NCI-H2171 (cell line): ENCODE data around the gene TNK2.
"Not testable (repeated sequence)": the region's sequence is repeated elsewhere in the genome, so short reads cannot be mapped to it uniquely, and the experiment has no call there.

Experiments used
- DNase-seq: peaks from one replicate; lab custom pipeline; 2025; lab: John Stamatoyannopoulos, UW

The TNK2 gene

DNA sequence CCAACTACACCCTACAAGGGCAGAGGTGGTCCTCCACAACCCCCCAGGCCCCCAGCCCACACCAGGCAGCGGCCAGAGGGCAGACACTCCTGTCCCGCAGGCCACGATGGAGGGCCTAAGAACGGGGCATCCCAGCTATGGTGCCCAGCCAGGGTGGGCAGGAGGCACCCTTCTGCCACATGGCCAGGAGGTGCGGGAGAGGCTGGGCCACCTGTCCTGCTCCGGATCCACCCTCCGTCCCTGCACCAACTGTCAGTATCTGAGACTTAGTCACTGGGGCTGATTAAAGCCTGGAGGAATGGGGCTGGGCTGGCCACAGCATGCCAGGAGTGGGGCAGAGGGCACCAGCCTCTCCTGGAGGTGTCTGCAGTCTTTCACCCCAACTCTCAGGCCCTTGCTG lies 37.9 kb downstream of the TNK2 start:
- DNase-seq: no peak

GRCh38 chr3:195869413-195870001 lies 38.8 kb downstream of the TNK2 start:
- DNase-seq: no peak

DNA sequence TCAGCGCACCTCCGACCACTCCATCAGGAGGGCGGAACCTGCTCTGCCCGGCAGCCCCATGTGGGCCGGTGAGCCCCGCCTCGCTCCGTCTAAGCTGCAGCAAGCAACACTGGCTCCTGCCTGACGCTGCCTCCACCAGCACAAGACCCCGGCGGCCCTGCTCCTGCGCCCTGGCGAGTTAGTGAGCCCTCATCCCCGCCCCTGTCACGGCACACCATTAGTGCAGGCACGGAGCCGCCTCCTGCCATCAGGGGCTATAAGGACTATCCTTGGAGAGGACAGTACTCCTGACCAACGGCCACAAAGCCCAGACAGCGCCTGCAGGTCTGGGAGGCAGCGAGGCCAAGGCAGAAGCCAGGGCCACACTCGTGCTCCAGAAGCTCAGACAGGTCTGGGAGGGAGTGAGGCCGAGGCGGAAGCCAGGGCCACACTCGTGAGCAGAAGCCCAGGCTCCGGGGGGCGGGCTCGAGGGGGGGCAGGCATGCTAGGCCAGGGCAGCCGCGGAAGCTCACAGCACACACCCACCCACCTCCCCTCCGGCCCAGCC lies 39.4 kb downstream of the TNK2 start:
- no peak for DNase-seq

DNA sequence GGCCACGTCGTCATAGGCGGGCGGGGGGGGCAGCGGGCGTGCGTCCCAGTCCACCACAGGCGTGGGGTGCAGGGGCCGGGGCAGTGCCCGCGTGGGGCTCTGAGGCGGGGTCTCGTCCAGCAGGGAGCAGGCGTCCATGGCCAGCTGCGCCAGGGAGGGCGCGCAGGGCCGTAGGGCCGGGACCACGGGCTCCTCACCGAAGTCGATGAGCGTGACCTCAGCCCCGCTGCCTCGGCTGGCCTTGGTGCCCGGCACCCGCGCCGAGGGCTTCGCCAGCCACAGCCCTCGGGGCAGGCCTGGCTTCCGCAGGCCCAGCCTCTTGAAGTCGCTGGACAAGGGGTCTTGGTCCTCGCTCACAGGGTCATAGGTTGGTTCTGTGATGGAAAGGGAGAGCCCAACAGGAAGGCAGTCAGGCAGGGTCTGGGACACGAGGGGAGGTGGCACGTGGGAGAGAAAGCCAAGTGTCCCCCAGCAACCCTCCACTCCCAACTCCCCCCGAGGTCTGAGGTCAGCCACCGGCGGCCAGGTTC lies 40.0 kb downstream of the TNK2 start:
- no peak for DNase-seq

- no peak for DNase-seq
These were observed 40.6 kb downstream of the TNK2 start for GRCh38 chr3:195867631-195868335.

DNA sequence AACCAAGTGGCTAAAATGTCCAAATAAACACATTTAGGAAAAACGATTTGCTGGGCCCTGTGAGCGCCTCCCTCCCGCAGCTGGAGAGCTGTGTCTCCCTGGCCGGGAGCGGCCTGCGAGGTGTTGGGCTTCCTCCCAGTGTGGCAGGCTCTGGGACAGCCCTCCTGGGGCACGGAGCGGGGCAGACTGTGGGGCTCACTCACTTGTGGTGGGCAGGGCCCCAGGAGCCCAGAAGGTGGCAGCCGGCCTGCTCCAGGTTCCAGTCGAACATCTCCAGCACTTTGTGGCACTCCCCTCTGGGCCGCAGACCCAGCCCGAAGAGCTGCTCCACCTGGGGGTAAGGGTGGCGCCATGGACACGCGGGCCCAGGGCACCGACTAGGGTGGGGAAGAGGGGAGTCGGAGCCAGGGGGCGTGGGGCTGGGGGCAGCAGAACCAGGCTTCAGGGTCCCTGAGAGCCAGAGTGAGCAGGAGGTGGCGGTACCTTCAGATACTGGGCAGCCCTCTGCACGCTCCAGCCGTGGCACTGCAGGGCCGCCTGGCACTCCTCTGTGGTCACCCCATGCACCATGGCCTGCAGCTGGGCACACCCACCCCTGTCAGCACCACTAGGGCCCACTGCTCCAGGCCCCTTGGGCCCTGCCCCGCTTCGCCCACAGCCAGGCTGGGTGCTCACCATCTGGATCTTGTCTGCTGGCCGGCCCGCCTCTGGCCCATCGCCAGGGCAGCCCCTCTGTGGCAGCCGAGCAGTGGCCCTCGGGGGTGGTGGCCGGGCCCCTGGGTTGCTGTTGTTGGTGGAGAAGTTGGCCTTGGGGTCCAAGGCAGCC lies 41.5 kb downstream of the TNK2 start:
- no peak for DNase-seq

- no peak for DNase-seq
These were observed 42.6 kb downstream of the TNK2 start for GRCh38 chr3:195865752-195866151.

DNA sequence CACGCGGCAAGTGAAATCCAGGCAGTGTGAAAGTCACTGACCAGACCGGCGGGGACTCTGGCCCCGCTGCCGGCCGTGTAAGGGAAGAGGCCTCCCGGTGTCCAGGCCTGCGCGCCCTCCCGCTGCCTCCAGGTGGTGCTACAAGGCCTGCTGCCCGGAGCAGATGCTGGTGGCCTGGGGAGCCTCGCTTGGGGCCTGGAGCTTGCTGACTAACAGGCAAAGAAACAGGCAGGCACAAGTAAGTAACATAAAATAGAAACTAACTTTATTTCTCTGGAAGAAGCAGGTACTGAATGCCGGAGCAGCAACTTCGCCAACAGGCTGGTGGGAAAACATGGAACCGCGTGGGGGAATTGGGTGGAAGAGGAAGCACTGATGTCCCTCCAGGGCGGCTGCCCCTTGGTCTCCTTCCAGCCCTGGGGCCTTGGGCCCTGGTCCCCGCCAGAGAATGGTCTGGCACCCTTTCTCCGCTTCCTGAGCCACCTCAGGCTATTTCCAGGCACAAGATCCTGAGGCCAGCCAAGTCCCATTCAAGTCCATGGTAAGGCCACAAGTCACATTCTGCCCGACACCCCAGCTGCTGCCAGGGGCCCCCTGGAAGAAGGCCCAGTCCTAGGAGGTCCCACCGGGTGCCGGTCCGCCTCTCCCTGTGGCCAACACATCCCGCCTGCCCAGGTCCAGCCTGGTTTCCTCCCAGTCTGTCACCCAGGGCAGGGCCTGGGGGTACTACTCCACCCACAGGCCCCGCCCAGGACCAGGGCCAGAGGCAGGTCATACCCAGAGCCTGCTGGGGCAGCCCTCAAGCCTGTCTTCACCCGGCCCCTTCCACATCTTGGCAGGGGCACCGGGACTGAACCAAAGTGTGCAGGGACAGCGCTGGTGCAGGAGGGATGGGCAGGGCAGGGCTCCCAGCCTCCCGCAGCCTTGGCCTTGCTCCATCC lies 45.0 kb downstream of the TNK2 start:
- no peak for DNase-seq

DNA sequence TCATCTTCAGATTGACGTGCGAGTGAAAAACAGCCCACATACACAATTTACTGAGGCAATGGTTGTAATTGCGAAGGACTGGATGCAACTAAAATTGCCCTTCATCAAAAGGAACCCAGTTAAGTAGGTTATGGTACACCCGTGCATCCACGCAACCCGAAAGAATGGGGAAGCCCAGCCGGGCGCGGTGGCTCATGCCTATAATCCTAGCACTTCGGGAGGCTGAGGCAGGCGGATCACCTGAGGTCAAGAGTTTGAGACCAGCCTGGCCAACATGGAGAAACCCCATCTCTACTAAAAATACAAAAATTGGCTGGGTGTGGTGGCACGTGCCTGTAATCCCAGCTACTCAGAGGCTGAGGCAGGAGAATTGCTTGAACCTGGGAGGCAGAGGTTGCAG lies 46.0 kb downstream of the TNK2 start:
- not testable (repeated sequence) for DNase-seq

GRCh38 chr3:195860456-195860855 lies 47.9 kb downstream of the TNK2 start:
- DNase-seq: no peak

- DNase-seq: no peak
These were observed 48.4 kb downstream of the TNK2 start for GRCh38 chr3:195859846-195860411.

DNA sequence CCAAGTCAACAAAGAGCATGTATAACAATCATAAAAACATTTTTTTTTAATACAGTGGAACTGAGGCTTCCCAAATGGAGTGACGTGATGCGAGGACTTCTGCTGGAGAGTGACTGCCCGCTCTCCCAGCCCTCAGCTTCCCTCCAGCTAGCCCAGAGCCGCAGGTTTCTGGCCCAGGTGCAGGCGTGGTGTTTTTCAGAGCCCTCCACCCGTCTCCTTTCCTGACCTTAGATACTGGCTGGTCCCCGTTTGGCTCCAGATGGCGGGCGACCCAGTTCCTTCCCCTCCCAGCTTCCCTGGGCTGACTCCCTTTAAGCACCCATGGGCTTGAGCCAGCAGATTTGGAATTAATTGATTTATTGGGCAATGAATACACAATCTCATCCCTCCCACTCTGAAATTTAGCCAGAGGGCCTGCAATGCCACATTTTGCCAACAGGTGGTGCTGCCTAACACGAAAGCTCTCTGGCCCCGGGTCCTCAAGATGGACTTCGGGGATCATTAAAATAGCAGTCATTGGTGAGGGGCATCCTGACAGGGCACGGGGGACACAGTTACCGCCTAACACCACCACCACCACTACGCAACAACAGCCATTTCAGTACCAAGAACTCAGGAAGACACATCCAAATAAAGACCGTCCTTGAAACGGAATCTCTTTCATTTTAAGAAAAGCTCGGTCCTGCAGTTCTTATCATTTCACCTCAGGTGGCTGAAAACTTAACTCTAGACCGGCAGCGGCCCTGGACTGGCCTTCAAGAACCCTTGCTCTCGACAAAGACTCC lies 49.1 kb downstream of the TNK2 start:
- no peak for DNase-seq

- no peak for DNase-seq
These were observed 51.8 kb downstream of the TNK2 start for GRCh38 chr3:195856410-195857084.

DNA sequence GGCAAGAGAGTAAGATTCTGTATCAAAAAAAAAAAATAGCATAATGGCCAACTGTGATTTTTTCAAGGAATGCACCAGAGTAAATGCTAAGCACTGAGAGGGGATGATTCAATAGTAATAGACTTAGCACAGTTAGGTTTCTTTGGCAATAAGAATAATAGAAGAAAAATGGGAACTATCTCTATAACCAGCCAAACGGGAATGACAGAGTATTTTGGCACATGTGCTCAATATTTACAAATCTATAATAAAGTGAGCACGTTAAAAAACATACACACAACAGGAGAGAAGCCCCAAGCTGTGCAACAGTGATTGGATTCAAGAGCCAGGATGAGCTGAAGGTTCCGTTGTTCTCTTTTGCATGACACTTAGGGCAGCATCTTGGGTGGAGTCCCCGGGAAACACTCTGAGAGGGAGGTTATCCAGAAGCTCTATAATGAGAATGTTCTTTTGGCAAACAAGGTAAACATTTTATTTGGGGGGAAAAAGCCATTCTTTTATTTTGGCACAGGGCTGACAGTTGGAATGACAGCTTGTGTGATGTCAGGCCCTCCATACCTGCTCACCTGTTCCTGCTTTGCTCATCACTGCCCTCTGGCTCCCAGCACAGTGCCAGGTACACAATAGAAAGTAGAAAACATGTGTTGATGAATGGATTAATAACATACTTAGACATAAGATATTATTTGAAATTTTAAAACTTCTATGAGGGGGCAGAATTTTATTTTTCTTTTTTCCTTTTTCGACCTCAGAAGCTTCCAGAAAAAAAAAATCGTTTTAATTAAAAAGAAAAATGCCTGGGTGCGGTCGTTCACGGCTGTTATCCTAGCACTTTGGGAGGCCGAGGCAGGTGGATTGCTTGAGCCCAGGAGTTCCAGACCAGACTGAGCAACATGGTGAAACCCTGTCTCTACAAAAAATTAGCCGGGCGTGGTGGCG lies 52.6 kb downstream of the TNK2 start:
- DNase-seq: peak; percentile 21

GRCh38 chr3:195854628-195855294 lies 53.6 kb downstream of the TNK2 start:
- no peak for DNase-seq

DNA sequence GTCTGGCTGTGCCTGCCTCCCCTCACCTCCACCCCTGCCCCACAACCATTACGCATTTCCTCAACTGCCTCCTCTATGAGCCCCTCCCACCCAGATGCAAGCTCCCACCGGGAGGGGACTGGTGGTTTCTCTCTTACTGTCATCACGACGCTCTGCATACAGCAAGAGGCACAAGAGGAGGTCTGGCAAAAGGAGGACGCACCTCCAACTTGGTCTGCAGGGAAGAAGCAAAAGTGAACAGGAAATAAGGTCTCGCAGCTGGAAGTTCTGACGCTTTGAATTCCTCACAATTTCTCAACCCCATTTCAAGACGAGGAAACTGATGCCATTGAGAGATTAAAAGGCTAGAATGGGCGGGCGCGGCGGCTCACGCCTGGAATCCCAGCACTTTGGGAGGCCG lies 54.4 kb downstream of the TNK2 start:
- DNase-seq: no peak

GRCh38 chr3:195853036-195853435 lies 55.3 kb downstream of the TNK2 start:
- DNase-seq: no peak
